ENCODE measurements around the gene ZNF562.

GRCh38 chr19:9668544-9668943 is 6.4 kb downstream of the ZNF562 start:
- no peak for TF ChIP-seq POLR2AphosphoS5 (IDR thresholded peaks at IDR 0.05; ENCODE audit: low read depth, low read length)
- no peak for TF ChIP-seq TAF1 (IDR thresholded peaks at IDR 0.05; ENCODE audit: borderline replicate concordance, insufficient read depth, low read length)
